HG02798 (cell line): ENCODE measurements around the gene EIF2S2.

Experiments
- ATAC-seq: cut with Tn5 transposase; IDR thresholded peaks from one replicate; pipeline ENCODE4 v1.9.1; 2021; ENCODE audit warnings: mild to moderate bottlenecking; ENCODE audit not compliant: unreplicated experiment, poor library complexity

Gene EIF2S2

GRCh38 chr20:34122274-34122980 is 10.4 kb upstream of the EIF2S2 start:
- ATAC-seq: no peak

GRCh38 chr20:34120213-34120612 is 8.2 kb upstream of the EIF2S2 start:
- ATAC-seq: no peak

GRCh38 chr20:34115232-34115631 is 3.2 kb upstream of the EIF2S2 start:
- no peak for ATAC-seq

GRCh38 chr20:34114809-34115208 is 2.8 kb upstream of the EIF2S2 start:
- ATAC-seq: no peak

- no peak for ATAC-seq
Measured at GRCh38 chr20:34112600-34113101, 608 bp upstream of the EIF2S2 start.

GRCh38 chr20:34110745-34111641 is 1.1 kb downstream of the EIF2S2 start:
- ATAC-seq: no peak

GRCh38 chr20:34110025-34110744 is 1.9 kb downstream of the EIF2S2 start:
- no peak for ATAC-seq

GRCh38 chr20:34109442-34109841 is 2.6 kb downstream of the EIF2S2 start:
- ATAC-seq: no peak

- no peak for ATAC-seq
Measured at GRCh38 chr20:34108616-34109174, 3.3 kb downstream of the EIF2S2 start.

- no peak for ATAC-seq
Measured at GRCh38 chr20:34105978-34106675, 5.9 kb downstream of the EIF2S2 start.

GRCh38 chr20:34104059-34104458 is 8.0 kb downstream of the EIF2S2 start:
- no peak for ATAC-seq

- ATAC-seq: no peak
Measured at GRCh38 chr20:34102342-34102741, 9.7 kb downstream of the EIF2S2 start.

GRCh38 chr20:34100576-34100975 is 11.5 kb downstream of the EIF2S2 start:
- ATAC-seq: no peak

- no peak for ATAC-seq
Measured at GRCh38 chr20:34099675-34100074, 12.4 kb downstream of the EIF2S2 start.

GRCh38 chr20:34098570-34098969 is 13.5 kb downstream of the EIF2S2 start:
- no peak for ATAC-seq

- ATAC-seq: no peak
Measured at GRCh38 chr20:34096699-34097444, 15.2 kb downstream of the EIF2S2 start.

GRCh38 chr20:34095825-34096224 is 16.2 kb downstream of the EIF2S2 start:
- no peak for ATAC-seq

- ATAC-seq: no peak
Measured at GRCh38 chr20:34093895-34094294, 18.1 kb downstream of the EIF2S2 start.

- no peak for ATAC-seq
Measured at GRCh38 chr20:34091637-34092200, 20.3 kb downstream of the EIF2S2 start.
